ENCODE measurements around the gene KCNJ11.

The KCNJ11 gene

DNA sequence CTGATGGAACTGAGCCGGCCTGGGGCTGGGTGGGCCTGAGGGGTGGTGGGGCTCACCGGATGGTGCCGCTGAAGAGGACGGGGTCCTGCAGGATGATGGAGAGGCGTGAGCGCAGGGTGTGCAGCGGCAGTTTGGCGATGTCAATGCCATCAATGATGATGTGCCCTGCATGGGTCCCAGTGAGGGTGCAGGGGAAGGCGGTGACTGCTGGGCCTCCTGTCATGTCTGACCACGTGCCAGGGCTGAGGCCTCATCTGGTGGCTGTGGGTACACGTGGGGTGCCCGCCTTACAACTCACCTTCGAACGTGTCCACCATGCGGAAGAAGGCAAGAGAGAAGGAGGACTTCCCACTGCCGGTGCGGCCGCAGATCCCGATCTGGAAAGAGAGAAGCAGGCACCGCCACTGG, 7.1 kb upstream of the KCNJ11 start:
- DNase-seq: no peak
- intact Hi-C loops (cut with DNase I): no loop called here

DNA sequence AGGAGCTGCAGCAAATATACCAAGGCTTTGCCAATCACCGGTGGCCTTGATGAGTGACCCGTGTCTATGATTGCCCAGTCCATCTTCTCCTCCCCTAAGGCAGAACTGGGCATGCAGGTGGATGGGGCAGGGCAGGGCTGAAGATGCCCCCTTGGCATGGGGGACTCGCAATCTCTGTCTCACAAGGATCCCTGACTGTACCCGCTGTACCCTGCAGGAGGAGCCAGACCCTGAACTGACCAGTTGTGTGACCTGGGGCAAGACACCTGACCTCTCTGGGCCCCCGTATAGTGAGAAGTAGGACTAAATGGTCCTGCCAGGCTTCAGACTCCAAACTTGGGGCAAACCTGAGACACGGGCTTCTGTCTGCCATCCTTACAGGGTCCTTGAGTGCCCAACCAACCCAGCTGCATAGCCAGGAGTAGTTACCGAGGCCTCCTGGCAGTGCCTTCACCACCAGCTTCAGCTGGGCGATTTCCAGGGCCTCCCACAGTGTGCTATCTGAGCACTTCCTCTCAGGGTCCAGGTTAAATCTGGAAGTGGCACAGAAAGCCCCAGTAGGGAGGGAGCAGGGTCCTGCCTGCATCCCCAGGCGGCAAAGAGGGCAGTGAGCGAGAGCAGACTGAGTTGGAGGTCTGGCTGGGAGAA, 6.4 kb upstream of the KCNJ11 start:
- intact Hi-C loops (cut with DNase I): no loop called here

DNA sequence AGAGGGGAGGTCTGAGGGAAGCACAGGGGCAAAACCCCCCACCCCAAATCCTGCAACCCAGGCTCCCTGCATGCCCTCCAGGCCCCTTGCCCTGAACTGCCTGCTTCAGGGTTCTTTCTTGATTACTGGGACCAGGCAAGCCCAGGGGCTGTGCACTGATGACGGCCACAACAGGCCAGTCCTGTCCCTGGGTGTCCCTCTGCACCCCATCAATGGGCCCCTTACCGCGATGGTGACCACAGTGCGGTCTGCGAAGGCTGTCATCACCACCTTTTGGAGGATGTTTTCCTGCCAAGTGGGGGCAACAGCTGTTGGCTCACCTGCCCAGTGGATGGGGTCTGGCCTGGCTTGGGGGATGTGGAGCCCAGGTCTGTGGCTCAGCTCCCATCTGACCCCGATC, 5.0 kb upstream of the KCNJ11 start:
- intact Hi-C loops (cut with DNase I): no loop called here
- no peak for DNase-seq

More for the DNA sequence above, 6.4 kb upstream of the KCNJ11 start:
- no peak for DNase-seq

DNA sequence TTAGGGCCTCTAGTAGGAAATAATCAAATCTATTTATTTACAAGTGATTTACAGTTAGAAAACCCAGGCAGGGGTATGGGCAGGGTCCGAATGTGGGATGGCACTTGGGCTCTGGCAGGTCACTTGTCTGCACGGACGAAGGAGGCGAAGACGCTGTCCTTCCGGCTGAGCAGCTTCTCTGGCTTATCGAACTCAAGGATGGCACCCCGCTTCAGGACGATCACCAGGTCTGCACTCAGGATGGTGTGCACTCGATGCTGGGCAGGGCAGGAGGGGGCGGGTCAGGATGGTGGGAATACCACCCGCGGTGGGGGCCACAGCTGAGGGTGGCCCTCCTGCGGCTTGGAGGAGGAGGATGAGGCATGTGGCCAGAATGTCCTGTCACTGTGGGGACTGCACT, 4.4 kb upstream of the KCNJ11 start:
- intact Hi-C loops (cut with DNase I): no loop called here
- no peak for DNase-seq

DNA sequence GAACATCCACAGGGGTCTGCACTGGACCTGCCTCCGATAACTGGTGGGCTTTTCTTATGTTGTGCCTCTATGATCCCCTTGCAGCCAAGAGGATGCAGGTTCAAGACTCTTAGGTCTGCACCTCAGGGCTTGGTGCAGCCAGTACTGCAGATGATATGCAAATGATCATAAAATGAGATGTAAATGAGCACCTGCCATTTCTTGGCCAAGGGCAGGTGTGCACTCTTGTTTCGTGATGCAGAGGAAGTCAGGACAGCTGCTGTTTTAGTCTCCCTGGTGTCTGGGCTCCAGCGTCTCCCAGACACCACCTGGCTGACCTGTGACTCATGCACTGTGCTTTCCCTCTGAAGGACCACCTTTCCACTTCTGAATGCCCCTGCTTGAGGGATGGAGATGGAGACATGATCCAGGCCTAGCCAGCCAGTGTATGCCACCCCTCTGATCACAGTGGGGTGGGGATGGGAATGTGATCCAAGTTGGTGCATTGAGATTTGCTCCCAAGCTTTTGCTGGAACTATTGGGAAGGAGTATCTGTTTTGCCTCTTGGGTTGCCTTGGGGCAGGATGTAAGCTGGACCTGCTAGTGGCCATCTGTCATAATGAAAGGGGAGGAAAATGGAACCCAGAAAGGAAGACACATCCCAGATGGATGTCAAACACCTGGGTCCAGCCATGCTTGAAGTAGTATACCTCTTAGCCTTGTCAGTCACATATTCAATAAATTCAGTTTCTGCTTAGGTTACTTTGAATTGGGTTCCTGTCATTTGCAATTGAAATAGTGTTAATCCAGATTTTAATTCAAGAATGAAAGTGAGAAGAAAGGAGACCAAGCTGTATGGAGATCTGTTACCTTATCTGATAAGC, 3.3 kb upstream of the KCNJ11 start:
- no peak for DNase-seq
- intact Hi-C loops (cut with DNase I): no loop called here

DNA sequence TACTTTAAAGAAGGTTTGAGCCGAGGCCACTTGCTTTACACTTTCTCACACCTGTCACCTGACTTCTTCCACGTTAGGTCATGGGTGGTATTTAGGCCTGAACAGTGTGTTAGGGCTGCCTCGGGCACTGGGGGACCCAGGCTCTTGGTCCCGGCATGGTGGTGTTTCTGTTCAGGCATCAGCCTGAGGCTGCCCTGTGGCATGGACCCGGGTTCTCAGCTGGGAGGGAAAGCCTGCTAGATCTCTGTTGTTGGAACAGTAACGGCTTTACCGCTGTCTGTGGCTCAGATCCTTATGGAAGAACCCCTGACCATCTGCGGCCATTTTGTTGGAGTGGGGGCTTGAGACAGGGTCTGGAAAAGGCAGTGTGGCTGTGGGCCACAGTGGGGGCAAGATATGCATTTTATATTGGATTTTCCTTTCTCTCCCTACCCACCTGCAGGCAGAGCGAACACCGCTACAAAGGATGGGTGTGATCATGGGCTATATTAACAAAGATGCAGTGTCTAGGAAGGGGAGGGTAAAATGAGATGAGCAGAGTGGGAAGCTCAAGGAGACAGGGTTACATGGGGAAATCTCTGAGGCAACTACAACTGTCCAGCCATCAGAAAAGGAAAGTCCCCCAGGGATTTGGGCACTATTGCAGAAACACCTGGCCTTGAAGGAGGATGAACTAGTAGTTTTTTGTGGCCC, 1.6 kb upstream of the KCNJ11 start:
- intact Hi-C loops (cut with DNase I): no loop called here
- DNase-seq: peak in 1 of 42 donors; percentile 5

DNA sequence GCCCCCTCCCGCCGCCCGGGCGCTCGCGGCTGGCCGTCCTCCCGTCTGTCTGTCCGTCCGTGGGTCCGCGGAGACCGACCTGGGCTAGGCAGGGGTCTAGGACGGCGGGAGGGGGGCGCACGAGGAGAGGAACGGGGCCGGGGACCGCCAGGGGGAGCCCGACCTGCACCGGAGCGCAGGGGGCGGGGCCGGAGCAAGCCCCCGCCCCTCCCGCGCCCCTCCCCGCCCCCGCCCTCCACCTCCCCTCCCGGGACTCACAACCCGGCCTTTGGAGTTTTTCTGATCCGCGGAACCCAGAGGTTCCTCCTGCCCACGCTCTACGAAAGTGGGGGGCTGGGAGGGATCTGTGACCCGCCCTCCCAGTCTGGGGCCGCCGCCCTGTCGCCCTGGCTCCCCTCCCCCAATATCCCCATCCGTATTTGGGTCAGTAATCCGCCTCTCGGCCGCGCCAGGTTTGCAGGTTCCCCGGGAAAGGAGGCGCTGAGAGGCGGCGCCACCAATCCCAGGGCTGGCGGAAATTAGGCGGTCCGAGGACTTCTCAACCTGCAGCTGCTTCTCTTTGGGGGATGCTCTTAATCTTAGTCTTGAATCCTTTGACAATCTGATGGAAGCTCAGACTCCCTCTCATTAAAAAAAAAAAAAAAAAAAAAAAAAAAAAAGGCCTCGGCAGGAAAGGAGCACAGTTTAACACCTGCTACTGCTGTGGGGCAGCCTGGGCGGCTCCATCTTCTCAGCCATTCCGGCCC, 925 bp upstream of the KCNJ11 start:
- intact Hi-C loops (cut with DNase I): no loop called here
- peak; percentile 33 to 89 (median 76) for DNase-seq

DNA sequence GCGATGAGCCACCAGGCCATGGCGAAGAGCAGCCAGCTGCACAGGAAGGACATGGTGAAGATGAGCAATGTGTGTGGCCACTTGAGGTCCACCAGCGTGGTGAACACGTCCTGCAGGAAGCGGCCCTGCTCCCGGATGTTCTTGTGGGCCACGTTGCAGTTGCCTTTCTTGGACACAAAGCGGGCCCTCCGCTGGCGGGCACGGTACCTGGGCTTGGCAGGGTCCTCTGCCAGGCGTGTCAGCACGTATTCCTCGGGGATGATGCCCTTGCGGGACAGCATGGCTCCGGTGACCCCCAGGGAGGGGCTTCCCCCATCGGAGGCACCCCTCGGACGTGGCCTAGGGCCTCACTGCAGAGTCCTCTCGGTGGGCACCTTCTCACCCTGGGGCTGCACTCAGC, 648 bp downstream of the KCNJ11 start:
- DNase-seq: no peak
- intact Hi-C loops (cut with DNase I): no loop called here

DNA sequence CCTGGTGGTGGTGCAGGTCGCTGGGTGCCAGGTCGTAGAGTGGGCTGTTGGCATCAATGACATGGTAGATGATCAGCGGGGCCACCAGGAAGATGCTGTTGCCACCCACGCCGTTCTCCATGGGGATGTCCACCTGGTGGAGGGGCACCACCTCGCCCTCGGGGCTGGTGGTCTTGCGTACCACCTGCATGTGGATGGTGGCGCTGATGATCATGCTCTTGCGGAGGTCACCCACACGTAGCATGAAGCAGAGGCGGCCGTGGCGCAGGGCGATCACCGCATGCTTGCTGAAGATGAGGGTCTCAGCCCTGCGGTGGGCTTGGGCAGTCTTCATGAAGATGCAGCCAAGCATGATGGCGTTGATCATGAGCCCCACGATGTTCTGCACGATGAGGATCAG, 1.2 kb downstream of the KCNJ11 start:
- intact Hi-C loops (cut with DNase I): no loop called here
- DNase-seq: no peak

DNA sequence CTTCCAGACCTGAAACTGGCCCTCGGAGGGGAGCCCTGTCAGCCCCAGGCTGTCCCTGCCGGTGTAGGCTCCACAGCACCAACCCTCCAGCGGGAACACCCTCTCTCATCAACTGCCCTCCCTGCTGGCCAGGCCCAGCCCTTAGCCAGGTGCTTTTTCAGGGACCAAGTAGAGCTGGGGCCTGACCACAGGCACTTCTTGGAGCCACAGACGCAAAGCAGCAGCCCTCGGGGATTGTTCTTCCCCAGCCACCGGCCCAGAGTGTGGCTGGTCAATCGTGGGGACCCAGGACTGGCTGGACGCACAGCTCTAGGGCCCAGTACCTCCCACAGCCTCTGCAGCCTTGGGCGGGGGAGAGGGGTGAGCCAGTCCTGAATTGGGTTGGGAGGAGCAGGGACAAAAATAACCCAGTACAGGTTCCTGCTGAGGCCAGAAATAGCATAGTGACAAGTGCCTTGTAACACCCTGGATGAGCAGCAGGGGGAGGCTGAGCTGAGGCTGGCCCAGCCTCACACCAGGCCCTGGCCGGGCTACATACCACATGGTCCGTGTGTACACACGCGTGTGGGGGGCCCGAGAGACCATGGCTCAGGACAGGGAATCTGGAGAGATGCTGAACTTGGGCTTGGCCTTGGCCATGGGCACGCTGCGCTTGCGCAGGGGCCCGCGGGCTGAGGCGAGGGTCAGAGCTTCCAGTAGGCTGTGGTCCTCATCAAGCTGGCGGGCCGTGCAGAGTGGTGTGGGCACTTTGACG, 2.0 kb downstream of the KCNJ11 start:
- intact Hi-C loops (cut with DNase I): no loop called here
- peak; percentile 40 to 87 (median 66) for DNase-seq

DNA sequence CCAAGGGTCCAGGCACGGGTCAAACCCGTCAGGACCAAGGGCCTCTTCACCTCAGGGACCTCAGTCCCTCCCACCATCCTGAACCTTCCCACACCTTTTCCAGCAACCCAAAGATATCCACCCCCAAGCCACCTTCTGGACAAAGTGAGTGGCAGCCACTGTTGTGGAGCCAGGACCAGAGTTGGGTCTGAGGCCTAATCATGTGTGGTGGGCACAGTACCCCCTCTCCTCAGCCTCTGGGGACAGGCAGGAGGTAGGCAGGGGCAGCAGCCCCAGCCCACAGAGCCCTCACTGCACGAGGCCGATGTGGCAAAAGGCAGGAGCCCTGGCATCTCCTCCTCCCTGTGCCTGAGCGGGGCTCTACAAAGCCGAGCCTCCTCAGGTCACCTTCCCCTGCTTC, 2.5 kb downstream of the KCNJ11 start:
- DNase-seq: no peak
- intact Hi-C loops (cut with DNase I): loop anchor here (2.0 kb wide), 1 partner anchor 119 kb away; no protein-coding TSS in a partner anchor

DNA sequence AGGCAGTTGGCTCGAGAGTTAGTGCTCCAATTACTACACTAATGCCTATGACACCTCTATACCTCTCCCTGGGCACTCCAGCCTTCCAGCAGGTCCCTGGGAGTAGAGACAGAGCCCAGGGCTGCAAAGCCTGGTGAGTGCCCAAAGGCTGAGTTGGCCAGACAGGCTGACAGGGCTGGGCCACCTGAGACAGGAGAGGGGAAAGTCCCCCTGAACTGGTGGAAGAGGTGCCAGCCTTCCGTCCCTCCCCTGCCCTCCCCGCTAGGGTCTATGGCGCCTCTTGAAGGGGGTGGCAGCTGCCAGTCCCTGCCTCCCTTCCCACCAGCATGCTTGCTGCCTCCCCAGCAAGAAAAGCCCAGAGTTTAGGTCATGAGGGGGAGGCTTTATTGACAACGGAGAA, 3.0 kb downstream of the KCNJ11 start:
- intact Hi-C loops (cut with DNase I): loop anchor here (2.0 kb wide), 1 partner anchor 119 kb away; no protein-coding TSS in a partner anchor
- peak in 1 of 42 donors; percentile 34 for DNase-seq

DNA sequence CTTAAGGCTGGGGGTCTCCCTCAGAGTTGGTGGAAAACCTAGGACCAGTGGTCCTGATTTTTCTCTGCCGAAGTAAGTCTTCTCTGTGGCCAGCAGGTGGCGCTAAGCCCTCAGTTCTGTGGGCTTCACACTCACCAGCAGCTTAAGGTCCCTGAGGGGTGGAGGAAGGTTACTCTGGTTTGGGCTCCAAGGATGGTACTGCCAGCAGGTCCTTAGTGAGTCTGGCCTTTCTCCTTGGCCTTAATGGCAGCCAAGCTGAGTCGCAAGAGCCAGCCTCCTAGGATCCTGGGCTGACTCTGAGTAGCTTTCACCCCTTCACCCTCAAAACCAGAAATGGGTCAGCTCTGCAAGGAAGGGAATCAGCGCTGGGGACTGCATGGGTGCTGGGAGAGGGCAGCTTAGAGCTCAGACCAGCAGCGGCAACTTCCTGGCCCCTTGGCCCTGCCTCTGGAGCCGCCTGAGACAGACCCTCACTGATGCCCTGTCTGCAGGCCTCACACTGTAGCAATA, 4.4 kb downstream of the KCNJ11 start:
- peak; percentile 55 to 93 (median 86) for DNase-seq
- intact Hi-C loops (cut with DNase I): loop anchor here (2.0 to 5.0 kb wide), 2 partner anchors 121 to 143 kb away; no protein-coding TSS in a partner anchor

DNA sequence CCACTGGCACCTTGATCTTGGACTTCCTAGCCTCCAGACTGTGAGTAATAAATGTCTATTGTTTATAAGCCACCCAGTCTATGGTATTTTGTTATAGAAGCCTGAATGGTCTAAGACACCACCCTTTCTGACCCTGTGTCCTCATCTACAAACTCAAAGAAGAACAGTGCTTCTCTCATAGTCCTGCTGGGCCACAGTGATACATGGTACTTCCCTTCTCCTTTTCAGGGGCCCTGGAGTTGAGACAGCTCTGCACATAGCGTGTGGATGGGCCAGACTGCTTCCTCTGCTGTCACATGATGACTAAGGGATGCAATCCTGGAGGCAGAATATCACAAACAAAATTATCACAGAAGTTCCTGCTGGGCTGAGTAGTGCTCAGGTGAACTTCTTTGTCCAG, 5.0 kb downstream of the KCNJ11 start:
- intact Hi-C loops (cut with DNase I): loop anchor here (5.0 kb wide), 1 partner anchor 144 kb away; no protein-coding TSS in a partner anchor
- no peak for DNase-seq

DNA sequence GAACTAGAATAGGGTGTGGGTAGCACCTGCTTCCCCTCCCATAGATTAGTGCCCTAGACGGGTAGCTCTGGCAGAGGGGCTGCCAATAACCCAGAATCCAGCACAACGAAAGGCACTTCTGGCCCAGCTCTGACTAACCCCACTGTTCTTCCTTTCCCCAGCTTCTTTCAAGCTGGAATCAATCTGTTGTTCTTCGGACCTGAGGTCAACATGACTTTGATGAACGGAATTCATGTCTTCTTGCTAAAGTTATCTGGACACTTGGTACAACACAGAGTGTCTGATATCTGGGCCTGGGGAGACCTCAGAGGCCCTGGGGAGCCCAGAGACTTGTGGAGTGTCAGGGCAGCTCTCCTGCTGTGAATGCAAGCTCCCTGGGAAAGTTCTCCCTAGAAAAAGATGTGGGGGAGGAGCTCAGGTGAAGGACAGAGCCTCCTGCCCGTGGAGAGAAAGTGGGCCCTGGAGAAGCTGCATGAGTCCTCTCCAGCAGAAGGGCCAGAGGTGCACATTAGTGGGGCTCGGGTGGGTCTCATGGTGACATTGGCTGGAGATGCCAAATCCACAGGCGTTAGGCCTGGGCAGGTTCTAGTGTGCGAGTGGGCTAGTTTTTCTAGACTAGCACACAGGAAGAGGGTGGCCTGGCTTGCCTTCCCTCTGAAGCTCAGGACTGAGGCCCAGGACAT, 6.3 kb downstream of the KCNJ11 start:
- no peak for DNase-seq
- intact Hi-C loops (cut with DNase I): loop anchor here (5.0 kb wide), 1 partner anchor 145 kb away; no protein-coding TSS in a partner anchor

DNA sequence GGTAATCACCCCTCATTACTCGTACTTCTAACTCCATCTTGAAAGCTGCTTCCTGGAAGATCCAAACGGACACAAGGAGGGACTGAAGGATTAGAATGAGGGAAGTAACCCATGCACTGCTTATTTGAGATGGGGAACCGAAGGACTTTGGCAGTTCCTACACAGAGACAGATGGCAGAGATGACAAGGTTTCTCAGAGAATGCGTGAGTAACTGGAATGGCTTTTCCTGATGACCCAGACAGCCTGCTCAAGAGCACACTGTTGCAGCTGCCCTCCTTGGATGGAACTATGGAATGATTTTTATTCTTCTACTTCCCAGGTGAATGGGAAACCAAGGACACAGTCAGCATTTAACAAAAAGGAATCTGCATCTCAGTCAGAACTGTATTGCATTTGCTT, 7.3 kb downstream of the KCNJ11 start:
- intact Hi-C loops (cut with DNase I): loop anchor here (5.0 kb wide), 1 partner anchor 146 kb away; no protein-coding TSS in a partner anchor
- DNase-seq: no peak

DNA sequence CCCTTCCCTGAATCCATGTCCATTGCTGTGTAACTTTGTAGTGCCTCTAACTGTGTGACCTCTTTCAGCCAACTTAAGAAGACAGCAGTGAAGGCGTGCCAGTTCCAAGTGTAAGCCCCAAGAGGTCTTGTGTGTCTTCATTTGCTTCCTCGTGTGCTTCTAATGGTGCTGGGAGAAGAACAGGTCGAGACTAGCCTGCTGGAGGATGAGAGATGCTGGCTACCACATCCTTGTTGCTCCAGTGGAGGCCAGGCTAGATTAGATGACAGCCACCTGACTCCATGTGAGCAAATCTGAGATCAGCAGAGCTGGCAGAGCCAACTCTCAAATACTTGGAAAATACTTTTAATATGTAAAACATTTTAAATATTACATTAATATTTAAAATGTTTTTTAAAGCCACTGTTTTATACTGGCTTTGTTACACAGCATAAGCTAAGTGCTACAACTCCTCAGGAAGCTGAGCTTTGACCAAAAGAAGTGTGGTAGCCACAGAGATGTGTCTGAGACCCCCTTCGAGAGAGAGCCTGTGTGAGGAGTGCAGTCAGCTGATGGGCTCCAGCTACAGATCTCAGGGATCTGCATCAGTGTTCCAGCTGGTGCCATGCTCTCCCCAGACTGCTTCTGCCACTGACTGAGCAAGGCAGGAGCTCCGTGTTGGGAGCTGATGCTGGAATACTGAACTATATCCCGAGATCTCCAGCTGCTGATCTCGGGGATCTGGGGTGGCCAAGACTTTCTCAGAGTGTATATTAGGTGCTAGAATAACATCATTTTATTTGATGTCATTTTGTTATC, 8.9 kb downstream of the KCNJ11 start:
- DNase-seq: no peak
- intact Hi-C loops (cut with DNase I): loop anchor here (5.0 kb wide), 1 partner anchor 148 kb away; no protein-coding TSS in a partner anchor

Measured in head of caudate nucleus (tissue), 42 donors.